ENCODE measurements around the gene EML1.
A peak's percentile ranks its signal among the peaks of the same experiment; 100 is the strongest.

Gene EML1

GRCh38 chr14:99807413-99808153, 14.4 kb downstream of the EML1 start:
- peaks cover 31% of the 10 kb centered on the region for H3K4me1 ChIP-seq (ENCODE audit: control insufficient read depth, insufficient read depth, low read length, unreplicated experiment)
- no peaks in the 10 kb centered on the region for H3K27me3 ChIP-seq (ENCODE audit: insufficient read depth, low read length)
- peaks cover 5% of the 10 kb centered on the region for H3K79me2 ChIP-seq (ENCODE audit: control insufficient read depth, insufficient read depth, low read length, unreplicated experiment)
- H3K4me3 ChIP-seq (ENCODE audit: low read depth, low read length) = peak overlapping the region; percentile 52
- H3K27ac ChIP-seq (ENCODE audit: low read depth, low read length) = peak overlapping the region; percentile 70
- no peak overlapping the region for H2AFZ ChIP-seq (ENCODE audit: low read length, unreplicated experiment)
- no peaks in the 10 kb centered on the region for H3K36me3 ChIP-seq (ENCODE audit: insufficient read depth, low read length)

DNA sequence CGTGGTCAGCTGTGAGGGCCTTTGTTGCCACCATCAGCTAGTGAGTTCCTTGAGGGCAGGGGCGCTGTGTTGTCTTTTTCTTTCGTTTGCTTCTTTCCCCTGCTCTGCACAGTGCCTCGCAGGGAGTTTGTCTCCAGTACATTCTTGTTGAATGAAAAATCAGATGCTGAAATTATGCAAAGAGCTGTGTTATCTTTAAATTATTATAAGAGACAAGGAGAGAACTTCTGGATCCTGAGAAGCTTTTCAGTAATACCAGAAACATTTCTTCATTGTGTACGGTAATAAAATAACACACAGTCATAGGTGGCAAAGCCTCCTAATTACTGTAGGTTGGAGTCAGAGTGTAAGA, 14.9 kb downstream of the EML1 start:
- Histone ChIP-seq H3K79me2 (ENCODE audit: control insufficient read depth, insufficient read depth, low read length, unreplicated experiment) (peaks cover 2% of the 10 kb centered on the region), H3K4me3 (ENCODE audit: low read depth, low read length) (peak overlapping the region; percentile 52), H2AFZ (ENCODE audit: low read length, unreplicated experiment) (no peak overlapping the region), H3K27ac (ENCODE audit: low read depth, low read length) (peak overlapping the region; percentile 70), H3K4me1 (ENCODE audit: control insufficient read depth, insufficient read depth, low read length, unreplicated experiment) (peaks cover 30% of the 10 kb centered on the region), H3K27me3 (ENCODE audit: insufficient read depth, low read length) (no peaks in the 10 kb centered on the region), H3K36me3 (ENCODE audit: insufficient read depth, low read length) (no peaks in the 10 kb centered on the region)

- Histone ChIP-seq H3K79me2 (ENCODE audit: control insufficient read depth, insufficient read depth, low read length, unreplicated experiment) (peaks cover 2% of the 10 kb centered on the region), H3K4me1 (ENCODE audit: control insufficient read depth, insufficient read depth, low read length, unreplicated experiment) (peaks cover 30% of the 10 kb centered on the region), H3K36me3 (ENCODE audit: insufficient read depth, low read length) (no peaks in the 10 kb centered on the region), H3K27me3 (ENCODE audit: insufficient read depth, low read length) (no peaks in the 10 kb centered on the region), H3K4me3 (ENCODE audit: low read depth, low read length) (no peak overlapping the region; the same call in 1 of the 2 replicates), H3K27ac (ENCODE audit: low read depth, low read length) (peak overlapping the region; percentile 70), H2AFZ (ENCODE audit: low read length, unreplicated experiment) (no peak overlapping the region)
Observed at GRCh38 chr14:99808515-99808914, 15.3 kb downstream of the EML1 start.

DNA sequence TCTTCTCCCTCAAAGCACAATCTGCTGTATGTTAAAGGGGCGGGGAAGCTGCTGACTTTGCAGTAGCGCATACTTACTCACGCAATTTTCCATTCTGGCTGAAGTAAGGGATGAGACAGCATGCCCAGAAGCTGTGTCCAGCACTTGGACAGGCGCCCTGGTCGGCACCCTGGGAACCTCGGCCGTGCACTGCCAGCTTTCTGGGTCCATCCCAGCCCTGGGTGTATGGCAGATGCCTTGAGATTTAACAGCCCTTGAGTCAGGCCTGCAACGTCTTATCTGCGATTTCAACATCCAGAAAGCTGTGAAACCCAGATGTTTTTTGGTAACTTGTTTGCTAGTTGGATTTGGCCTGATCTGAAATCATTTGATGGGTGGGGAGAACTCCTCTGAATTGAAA, 16.1 kb downstream of the EML1 start:
- no peaks in the 10 kb centered on the region for H3K36me3 ChIP-seq (ENCODE audit: insufficient read depth, low read length)
- peak overlapping the region; percentile 70 for H3K27ac ChIP-seq (ENCODE audit: low read depth, low read length)
- H3K27me3 ChIP-seq (ENCODE audit: insufficient read depth, low read length) = no peaks in the 10 kb centered on the region

GRCh38 chr14:99809859-99810558, 16.8 kb downstream of the EML1 start:
- no peaks in the 10 kb centered on the region for H3K27me3 ChIP-seq (ENCODE audit: insufficient read depth, low read length)
- peak overlapping the region; percentile 70 for H3K27ac ChIP-seq (ENCODE audit: low read depth, low read length)

More for the DNA sequence above, 16.1 kb downstream of the EML1 start:
- H3K79me2 ChIP-seq (ENCODE audit: control insufficient read depth, insufficient read depth, low read length, unreplicated experiment) = peaks cover 2% of the 10 kb centered on the region
- H2AFZ ChIP-seq (ENCODE audit: low read length, unreplicated experiment) = peak overlapping the region; percentile 5
- H3K4me1 ChIP-seq (ENCODE audit: control insufficient read depth, insufficient read depth, low read length, unreplicated experiment) = peaks cover 30% of the 10 kb centered on the region
- peak overlapping the region; percentile 33; the same call in 1 of the 2 replicates for H3K4me3 ChIP-seq (ENCODE audit: low read depth, low read length)

DNA sequence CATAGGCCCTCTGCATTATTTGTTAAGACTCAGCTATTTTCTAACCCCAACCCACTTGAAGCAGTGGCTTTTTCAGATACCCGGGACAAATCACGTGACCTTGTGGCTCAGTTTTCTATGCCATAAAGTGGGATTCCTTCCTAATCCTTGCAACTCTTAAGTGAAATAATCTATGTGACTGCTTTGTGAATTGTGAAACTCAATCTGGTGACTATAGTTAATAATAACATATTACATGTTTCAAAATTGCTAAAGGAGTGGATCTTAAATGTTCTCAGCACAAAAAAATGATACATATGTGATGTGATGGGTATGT, 17.3 kb downstream of the EML1 start:
- H3K36me3 ChIP-seq (ENCODE audit: insufficient read depth, low read length) = no peaks in the 10 kb centered on the region
- peaks cover 5% of the 10 kb centered on the region for H3K79me2 ChIP-seq (ENCODE audit: control insufficient read depth, insufficient read depth, low read length, unreplicated experiment)
- H2AFZ ChIP-seq (ENCODE audit: low read length, unreplicated experiment) = no peak overlapping the region
- H3K27ac ChIP-seq (ENCODE audit: low read depth, low read length) = no peak overlapping the region
- no peak overlapping the region for H3K4me3 ChIP-seq (ENCODE audit: low read depth, low read length)
- no peaks in the 10 kb centered on the region for H3K27me3 ChIP-seq (ENCODE audit: insufficient read depth, low read length)
- peaks cover 30% of the 10 kb centered on the region for H3K4me1 ChIP-seq (ENCODE audit: control insufficient read depth, insufficient read depth, low read length, unreplicated experiment)

More at GRCh38 chr14:99809859-99810558, 16.8 kb downstream of the EML1 start:
- H3K4me1 ChIP-seq (ENCODE audit: control insufficient read depth, insufficient read depth, low read length, unreplicated experiment) = peaks cover 30% of the 10 kb centered on the region
- peaks cover 5% of the 10 kb centered on the region for H3K79me2 ChIP-seq (ENCODE audit: control insufficient read depth, insufficient read depth, low read length, unreplicated experiment)
- H3K36me3 ChIP-seq (ENCODE audit: insufficient read depth, low read length) = no peaks in the 10 kb centered on the region
- H2AFZ ChIP-seq (ENCODE audit: low read length, unreplicated experiment) = peak overlapping the region; percentile 5
- no peak overlapping the region for H3K4me3 ChIP-seq (ENCODE audit: low read depth, low read length)

DNA sequence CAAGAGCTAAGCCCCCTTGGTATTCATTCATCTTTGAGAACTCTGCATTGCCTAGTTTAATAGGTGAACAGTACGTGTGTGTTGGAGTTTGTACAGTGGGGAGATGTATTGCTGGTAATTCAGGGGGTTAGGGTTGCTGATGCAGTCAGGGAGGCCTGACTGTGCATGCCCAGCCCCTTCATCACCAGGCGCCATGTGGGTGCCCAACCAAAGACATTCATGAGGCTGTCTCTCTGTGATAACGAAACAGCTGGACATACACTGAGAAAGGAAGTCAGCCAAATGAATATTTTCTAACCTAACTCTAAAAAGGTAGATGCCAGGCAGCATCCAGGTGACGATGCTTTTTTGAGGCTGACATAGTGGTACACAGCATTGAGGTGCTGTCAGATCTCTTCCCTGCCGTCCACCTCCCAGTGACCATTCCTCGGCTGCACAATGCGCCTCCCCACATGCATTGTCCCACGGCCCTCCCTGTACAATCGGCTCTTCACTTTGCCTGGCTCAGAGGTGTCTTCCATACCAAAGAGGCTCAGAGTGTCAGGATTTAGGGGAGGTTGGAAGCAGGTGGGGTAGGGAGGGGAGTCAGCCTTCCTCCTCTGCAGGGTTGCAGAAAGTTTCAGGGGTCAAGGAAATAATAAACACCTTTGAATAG, 19.0 kb downstream of the EML1 start:
- no peak overlapping the region for H2AFZ ChIP-seq (ENCODE audit: low read length, unreplicated experiment)
- H3K79me2 ChIP-seq (ENCODE audit: control insufficient read depth, insufficient read depth, low read length, unreplicated experiment) = peaks cover 5% of the 10 kb centered on the region
- H3K36me3 ChIP-seq (ENCODE audit: insufficient read depth, low read length) = no peaks in the 10 kb centered on the region
- H3K27me3 ChIP-seq (ENCODE audit: insufficient read depth, low read length) = no peaks in the 10 kb centered on the region
- no peak overlapping the region for H3K4me3 ChIP-seq (ENCODE audit: low read depth, low read length)
- H3K4me1 ChIP-seq (ENCODE audit: control insufficient read depth, insufficient read depth, low read length, unreplicated experiment) = peaks cover 30% of the 10 kb centered on the region
- H3K27ac ChIP-seq (ENCODE audit: low read depth, low read length) = no peak overlapping the region

- H3K27me3 ChIP-seq (ENCODE audit: insufficient read depth, low read length) = no peaks in the 10 kb centered on the region
- no peak overlapping the region for H3K4me3 ChIP-seq (ENCODE audit: low read depth, low read length)
- no peak overlapping the region for H2AFZ ChIP-seq (ENCODE audit: low read length, unreplicated experiment)
- H3K79me2 ChIP-seq (ENCODE audit: control insufficient read depth, insufficient read depth, low read length, unreplicated experiment) = peaks cover 5% of the 10 kb centered on the region
- H3K4me1 ChIP-seq (ENCODE audit: control insufficient read depth, insufficient read depth, low read length, unreplicated experiment) = peaks cover 23% of the 10 kb centered on the region
- no peak overlapping the region for H3K27ac ChIP-seq (ENCODE audit: low read depth, low read length)
- H3K36me3 ChIP-seq (ENCODE audit: insufficient read depth, low read length) = no peaks in the 10 kb centered on the region
Observed at GRCh38 chr14:99812892-99813291, 19.7 kb downstream of the EML1 start.

GRCh38 chr14:99815696-99816095, 22.5 kb downstream of the EML1 start:
- Histone ChIP-seq H3K4me1 (ENCODE audit: control insufficient read depth, insufficient read depth, low read length, unreplicated experiment) (no peaks in the 10 kb centered on the region), H3K27me3 (ENCODE audit: insufficient read depth, low read length) (no peaks in the 10 kb centered on the region), H3K27ac (ENCODE audit: low read depth, low read length) (no peak overlapping the region), H2AFZ (ENCODE audit: low read length, unreplicated experiment) (no peak overlapping the region), H3K4me3 (ENCODE audit: low read depth, low read length) (no peak overlapping the region), H3K36me3 (ENCODE audit: insufficient read depth, low read length) (no peaks in the 10 kb centered on the region), H3K79me2 (ENCODE audit: control insufficient read depth, insufficient read depth, low read length, unreplicated experiment) (peaks cover 5% of the 10 kb centered on the region)

- Histone ChIP-seq H3K27ac (ENCODE audit: low read depth, low read length) (no peak overlapping the region), H2AFZ (ENCODE audit: low read length, unreplicated experiment) (no peak overlapping the region), H3K36me3 (ENCODE audit: insufficient read depth, low read length) (no peaks in the 10 kb centered on the region), H3K27me3 (ENCODE audit: insufficient read depth, low read length) (no peaks in the 10 kb centered on the region), H3K4me3 (ENCODE audit: low read depth, low read length) (no peak overlapping the region), H3K4me1 (ENCODE audit: control insufficient read depth, insufficient read depth, low read length, unreplicated experiment) (no peaks in the 10 kb centered on the region), H3K79me2 (ENCODE audit: control insufficient read depth, insufficient read depth, low read length, unreplicated experiment) (peaks cover 5% of the 10 kb centered on the region)
Observed at GRCh38 chr14:99816217-99816616, 23.0 kb downstream of the EML1 start.

Measured in ACC112 (cell line).